HG03354 (cell line): ENCODE data around the gene SLX4IP.

Experiments
- ATAC-seq: cut with Tn5 transposase; IDR thresholded peaks from one replicate; pipeline ENCODE4 v1.9.1; 2021; ENCODE audit warnings: mild to moderate bottlenecking; ENCODE audit not compliant: unreplicated experiment, poor library complexity, severe bottlenecking

Gene SLX4IP

DNA sequence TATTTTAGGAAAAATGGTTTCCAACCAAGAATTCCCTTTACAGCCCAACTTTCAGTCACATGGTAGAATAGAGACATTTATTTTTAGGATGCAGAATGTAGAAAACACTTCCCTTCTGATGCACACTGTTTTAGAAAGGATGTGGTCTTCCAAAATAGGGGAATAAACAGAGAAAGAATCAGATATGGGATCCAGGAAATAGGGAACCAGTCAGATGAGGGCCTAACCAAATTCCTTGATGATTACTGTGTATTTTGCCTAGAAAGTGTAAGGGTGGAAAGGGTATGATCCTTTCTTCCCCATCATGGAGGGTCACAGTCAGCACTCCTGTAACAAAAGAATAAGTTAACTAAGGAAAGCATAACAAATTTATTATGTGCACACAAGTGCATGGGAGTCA is 27.4 kb downstream of the SLX4IP start:
- ATAC-seq = no peak

DNA sequence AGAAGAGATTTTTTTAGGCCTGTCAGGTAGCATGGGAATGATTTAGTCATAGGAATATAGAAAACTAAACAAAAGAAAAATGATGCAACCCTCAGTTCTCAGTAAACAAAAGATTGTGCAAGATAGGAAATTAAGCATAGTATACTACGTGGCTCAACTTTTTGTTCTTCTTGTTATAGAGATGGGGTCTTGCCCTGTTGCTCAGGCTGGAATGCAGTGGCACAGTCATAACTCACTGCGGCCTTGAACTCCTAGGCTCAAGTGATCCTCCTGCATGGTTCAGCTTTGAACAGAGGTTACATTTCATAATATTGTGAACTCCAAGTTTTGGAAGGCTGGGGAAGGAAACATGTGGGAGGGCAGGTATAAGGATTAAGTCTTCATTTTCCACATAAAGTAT is 28.5 kb downstream of the SLX4IP start:
- no peak for ATAC-seq

DNA sequence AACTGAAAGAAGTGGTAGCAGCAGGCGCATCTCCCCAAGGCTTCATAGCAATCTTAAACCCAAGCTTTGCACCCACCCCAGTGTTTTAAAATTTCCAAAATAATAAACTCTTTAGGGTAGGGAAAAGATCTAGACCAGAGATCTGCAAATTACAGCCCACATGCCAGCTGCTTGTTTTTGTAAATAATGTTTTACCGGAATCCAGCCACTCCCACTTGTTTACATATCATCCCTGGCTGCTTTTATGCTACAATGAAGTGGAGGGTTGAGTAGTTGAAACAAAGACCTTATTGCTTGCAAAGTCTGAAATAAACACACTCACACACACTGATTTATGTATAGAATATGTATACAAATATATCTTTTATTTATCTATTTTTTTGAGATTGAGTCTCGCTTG is 30.0 kb downstream of the SLX4IP start:
- ATAC-seq = no peak

DNA sequence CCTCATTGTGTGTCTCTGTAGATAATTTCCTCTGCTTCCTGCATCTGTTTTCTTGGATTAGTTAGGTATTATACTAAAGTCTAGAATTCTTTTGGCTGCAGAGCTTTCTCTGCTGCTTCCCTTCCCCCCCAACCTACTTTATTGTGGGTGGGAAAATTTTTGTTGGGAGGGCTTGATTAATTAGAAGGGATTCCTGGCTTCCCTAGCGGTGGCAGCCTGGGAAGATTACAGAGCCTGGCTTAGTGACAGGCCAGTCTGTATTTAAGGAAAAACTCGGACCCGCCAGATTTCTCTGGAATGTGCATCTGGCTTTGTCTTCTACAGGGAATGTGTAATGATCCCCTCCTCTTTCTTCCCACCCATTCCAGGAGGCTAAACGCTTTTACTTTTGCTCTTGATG is 31.2 kb downstream of the SLX4IP start:
- ATAC-seq = no peak

DNA sequence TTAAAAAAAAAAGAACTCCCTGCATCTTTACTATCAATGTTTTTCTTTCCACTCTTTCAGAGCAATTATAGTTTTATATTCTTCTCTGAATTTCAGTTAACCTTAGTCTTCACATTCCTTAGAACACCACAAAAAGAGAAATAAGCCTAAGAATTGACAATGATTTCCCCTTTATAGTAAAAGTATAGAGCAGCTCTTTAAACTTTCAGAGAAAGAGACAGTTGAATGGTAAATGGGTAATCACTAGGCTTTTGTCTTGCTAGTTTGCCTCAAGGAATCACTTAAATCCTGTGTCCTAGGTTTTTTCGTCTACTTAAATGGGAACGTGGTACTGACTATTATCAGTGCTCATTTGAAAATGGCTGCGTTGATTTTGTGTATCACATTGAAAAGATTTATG is 31.8 kb downstream of the SLX4IP start:
- no peak for ATAC-seq

DNA sequence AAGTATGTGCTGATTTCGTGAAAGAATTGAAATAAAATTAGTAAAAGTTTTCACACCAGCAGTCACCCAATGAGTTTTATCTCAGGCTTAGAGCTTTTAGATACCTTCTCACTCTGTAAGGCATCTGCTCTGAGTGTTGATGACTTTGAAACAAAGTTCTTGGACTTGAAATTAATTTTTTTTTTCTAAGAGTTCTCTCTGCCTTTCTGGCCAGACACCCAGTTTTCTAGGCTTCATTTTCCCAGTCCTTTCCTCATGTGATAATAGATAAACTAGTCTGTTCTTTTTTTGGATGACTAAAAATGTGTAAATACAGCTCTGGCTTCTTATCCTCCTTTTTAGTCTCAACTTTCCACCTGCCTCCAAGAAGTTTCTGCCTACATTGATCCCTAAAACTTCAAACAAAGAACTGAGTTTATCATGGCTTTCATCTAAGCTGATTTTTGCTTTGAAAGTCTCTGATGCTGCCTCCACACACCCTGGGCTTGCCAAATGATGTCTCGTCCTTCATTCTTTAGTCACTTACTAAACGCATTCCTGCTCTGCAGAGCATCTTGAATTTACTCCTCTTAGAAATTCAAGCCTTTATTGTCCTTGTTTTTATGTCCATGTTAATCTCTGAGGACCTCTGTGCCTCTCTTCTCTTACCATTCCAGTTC is 32.7 kb downstream of the SLX4IP start:
- no peak for ATAC-seq

DNA sequence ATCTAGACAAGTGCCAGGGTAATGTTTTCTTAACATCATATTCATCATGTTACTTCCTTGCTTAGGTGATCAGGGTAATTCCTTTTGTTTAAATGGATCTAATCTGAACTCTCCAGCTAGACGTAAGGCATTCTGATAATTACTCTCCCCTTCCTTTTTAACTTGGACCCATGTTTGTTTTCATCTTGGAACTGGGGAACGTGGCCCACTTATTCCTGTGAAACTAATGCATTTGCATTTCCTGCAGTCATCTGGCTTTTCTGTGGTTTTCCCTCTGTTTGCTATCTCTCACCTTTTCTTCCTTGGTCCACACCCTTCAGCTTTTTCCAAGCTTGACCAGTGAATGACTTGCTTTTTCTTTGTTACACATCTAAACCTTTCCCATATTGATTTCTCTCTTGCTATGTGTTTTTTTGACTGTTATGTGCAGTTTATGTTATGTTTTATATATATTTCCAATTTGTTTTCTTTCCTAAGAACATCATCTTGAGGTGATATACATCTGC is 33.3 kb downstream of the SLX4IP start:
- ATAC-seq = no peak

DNA sequence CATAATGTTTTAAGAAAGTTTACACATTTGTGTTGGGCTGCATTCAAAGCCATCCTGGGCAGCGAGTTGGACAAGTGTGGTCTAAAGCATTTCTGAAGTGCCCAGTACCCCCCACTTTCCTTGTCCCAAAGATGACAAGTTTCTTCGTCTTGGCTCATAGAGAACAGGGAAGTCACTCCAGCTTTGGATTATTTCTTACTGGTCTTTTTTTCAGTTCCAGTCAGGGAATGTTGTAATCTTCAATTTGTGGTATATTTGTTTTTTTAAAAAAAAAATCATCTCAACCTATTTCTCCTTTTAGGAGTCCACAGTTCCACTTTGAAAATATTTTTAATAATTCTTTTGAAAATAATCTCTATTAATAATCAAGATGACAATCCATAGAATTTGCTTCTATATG is 34.0 kb downstream of the SLX4IP start:
- ATAC-seq = no peak

DNA sequence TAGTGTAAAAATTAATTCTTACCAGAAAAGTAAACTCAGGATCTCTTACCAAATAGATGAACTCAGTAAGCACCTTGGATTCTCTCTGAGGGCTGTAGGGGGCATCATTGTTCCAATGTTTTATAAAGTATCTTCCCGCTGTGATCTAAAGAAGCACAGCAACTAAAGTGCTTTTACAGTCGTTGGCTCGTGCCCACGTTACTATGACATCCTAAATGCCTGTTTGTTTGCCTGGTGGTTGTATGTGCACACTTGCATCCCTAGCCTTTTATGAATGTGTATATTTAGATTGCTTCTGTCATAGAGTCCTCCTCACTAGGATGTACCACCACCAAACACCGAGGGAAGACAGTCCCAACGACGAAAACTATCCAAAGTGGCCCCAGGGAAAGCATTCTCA is 34.5 kb downstream of the SLX4IP start:
- no peak for ATAC-seq

DNA sequence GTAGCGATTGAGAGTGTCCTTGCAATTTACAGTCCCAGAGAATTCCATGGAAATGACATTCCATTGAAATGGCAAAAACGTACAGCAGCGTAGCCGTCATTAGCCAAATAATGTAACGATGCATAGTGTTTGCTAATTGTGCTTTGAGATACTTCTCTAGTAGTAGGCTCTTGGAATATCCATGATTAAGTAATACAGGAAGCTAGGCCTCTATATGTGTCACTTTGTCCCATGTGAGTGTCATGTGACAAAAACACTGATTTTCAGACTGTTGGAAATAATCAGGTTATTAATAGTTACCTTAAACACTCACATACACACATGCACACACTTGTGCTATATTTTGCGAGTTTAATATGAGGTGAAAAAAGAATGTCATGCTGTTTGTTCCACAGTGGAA is 35.2 kb downstream of the SLX4IP start:
- ATAC-seq = no peak

DNA sequence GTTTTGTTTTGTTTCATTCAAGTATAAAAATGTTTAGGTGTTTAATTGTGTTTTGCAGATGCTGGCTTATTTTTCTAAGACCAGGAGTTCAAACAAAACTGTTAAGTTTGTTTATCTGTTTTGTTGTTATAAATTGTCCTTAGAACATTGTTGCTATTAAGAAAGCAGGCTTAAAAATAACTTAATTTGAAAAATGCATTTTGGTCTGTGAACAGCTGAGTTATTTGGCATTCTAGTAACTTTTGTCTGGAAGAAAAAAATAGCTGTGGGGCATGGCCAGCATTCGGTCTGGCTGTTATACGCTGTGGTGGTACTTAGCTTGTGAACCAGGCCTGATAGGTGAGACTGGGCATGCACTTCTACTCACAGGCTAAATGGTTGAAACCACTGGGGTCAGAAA is 37.8 kb downstream of the SLX4IP start:
- no peak for ATAC-seq

DNA sequence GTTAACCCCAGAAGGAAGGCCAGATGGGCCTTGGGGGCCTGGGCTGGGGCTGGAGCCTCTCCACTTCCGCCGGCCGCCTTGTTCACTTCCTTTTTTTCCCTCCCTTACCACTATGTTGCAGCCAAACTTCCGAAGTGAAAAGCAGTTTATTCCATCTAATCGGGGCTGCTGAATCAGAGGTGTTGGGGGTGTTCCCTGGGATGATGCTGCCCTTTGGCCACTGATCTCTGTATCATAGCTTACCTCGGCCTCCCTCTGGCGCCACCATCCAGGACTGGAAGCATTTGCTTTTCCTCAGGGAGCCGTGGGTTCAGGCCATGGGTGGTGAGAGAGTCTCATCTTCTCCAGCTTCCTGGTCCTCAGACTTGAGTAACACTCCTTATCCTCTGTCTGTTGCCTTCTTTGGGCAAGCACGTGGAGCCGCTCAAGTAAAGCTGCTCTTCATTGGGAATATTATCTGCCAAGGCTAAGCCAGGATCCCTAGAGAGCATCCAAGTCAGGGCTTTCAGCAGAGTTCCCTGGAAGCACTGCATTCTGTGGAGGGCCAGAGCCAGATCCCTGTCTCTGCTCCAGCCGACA is 39.6 kb downstream of the SLX4IP start:
- ATAC-seq = no peak

DNA sequence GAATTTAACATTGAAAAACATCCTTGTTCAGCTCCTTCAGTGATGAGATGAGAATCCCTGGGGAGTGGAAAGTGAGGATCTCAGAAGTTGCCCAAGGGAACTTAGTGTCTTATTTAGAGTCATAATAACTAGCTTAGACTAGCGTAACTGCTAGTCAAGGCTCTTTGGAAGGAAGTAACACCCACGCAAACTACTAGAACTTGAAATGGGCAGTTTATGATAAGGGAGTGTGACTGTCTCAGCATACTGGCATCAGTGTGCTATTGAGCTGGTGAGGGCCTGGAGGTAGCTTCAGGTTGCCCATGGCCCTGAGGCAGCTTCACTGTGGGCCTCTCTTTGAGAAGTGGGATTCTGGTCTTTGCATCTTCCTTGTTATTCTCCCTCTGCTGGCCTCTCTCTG is 40.1 kb downstream of the SLX4IP start:
- ATAC-seq = no peak

DNA sequence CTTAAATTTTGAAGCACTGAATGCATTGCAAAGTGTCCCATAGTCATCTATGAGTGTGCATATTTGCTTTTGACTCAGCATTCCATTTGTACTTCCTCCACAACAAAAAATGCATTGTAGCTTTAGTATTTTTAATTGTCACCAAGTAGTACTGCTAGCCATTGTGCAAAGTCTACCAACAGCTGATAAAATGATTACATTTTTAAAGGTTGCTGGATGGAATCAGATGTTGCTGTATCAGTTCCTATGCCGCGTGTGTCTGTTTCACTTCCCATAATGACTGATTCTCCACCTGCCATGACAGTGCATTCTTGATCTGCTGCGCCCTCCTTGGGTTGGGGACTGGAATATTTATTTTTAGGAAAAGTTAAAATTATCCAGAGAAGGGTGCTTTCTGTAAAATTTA is 41.2 kb downstream of the SLX4IP start:
- peak; percentile 82 for ATAC-seq

DNA sequence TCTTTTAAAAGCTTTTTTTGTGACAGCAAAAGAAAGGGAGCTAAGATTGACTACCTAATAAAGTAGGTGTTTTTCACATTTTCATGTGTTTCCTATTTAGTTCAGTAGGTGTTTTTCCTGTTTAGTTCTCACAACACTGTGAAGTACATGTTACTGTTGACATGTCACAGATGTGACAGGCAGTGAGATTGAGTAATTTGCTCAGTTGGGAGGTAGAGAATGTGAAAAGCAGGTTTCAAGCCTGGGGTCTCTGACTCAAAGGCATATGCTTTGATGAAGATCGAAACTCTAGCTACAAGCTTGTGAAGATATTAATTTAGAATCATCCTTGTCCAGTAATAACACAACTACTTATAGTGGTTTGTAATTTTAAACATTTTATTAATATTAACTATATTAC is 43.1 kb downstream of the SLX4IP start:
- peak; percentile 76 for ATAC-seq

DNA sequence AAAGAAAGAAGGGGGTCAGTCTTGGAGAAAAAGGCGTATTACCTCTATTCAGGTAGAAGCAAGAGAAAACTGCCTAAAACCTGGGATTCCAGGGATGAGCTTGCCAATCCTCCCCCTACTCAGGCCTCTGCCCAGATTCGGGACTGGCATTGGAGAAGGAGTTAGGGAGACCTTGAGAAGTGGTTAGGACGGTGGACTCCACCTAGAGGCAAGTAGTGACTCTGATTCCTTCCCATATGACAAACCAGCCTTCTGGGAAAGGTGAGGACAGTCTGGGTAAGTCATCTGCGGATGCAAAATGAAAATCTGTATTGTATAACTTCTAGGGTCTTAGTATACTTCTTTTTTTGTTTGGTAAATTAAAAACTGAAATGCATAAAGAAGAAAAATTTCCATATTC is 43.8 kb downstream of the SLX4IP start:
- ATAC-seq = no peak

DNA sequence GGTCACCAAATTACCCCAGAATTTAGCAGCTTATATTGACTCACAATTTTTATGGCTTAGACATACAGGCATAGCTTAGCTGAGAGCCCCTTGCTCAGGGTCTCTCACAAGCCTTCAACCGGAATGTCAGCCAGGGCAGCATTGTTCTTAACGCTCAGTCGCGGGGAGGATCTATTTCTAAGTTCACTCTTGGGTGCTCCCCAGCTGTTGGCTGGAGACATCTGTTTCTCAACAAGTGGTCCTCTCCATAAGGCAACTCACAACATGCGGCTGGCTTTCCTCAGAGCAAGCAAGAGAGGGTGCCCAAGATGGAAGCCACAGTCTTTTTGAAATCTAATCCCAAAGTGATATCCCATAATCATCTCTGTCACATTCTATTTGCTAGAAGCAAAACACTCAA is 46.6 kb downstream of the SLX4IP start:
- ATAC-seq = no peak

DNA sequence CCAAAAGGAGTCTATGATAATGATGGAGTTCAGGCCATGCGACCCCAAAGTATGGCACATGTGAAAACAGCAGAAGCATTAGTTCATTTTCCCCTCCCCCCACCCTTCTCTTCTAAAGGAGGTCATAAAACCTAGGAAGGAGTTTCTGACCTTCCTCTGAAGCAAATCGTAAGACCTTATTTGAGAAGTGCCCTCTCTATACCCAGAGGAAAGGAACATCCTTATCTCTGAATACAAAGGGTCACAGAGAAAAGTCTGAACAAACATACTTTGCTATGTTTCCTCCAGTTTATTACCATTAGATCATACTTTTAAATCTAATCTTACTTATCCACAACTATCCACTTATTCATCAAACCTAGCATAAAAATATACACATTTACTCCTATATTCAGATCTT is 48.6 kb downstream of the SLX4IP start:
- no peak for ATAC-seq

DNA sequence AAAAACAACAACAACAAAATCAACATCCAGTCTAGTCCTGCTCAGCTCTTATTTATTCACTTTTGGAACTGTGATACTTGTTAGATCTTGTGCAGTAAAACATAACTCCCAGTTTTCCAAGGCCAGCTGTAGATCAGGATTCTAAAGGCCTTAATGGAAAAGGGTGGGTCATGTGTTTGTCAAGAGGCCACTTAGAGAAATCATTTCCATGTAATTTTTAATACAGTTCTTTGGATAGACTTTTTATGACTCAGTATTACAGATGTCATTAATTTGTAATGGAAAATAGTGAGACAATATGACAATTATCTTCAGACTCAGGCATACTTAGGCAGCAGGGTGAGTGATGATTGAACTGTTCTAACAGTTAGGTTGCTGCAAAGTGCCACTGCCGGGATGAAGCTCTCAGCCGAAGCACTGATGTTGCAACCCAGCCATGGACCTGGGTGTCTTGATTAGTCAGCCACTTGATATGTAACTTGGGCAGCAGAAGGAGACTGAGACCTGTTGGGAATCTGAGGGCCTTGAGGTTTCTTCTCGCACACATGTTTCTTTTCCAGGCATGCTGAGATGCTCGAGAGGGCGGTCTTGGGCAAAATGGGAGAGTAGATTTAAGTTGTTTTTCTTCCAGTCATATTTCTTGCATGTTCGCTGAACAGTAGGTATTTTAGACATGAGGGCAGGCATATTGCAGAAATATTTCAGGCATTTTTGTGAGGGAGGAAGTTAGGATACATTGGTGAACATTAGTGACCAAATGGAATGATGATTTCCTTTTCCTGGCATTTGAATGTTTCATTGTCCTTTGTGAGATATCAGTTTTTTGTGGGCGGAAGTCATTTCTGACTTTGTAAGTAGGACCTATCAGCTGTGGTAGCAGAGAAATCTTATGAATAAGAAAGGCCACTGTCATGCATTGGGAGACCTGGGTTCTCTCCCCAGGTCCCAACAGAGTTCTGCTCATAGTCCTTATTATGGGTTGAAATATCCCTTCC is 52.3 kb downstream of the SLX4IP start:
- ATAC-seq = no peak

DNA sequence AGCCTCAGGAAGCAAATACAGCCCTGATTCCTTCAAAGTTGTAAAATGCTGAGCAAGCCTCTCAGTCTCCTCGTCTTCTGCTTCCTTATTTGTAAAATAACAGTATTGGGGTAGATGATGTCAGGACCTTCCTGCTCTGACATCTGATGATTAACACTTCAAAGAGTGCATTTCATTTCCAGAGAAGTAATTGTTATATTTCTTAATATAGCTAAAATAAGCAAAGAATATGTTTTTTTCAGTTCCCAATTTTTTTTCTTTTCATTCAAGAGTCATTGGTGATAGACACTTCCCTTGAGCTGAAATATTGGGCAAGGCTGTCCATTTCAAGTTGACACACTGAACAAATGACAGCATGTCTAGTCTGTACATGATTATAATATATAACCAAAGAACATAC is 53.4 kb downstream of the SLX4IP start:
- no peak for ATAC-seq

DNA sequence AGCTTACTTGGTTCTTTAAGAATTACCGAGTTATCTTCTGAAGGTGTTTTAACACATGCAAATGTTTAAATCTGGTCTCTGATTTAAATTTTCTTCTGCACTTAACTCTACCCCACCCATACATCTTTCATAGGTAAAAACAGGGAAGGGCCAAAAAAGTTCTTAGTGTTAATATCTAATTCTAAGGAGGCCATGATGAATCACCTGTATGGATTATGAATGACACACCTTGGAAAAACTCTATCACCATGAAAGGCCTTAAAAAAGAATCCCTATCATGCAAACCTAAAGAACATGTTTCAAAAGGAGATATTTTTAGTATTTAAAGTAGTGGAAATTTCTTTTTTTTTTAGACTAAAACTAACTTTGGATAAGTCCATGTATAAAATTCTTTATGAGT is 54.7 kb downstream of the SLX4IP start:
- ATAC-seq = no peak
